K562 (cell line): ENCODE data around the gene KRT4. TPM values are rescaled to one million over a fixed set of nuclear protein-coding genes. Genes with fewer than 3 reads are reported as not detected.
A peak's percentile ranks its signal among the peaks of the same experiment; 100 is the strongest.

Experiments
- ATAC-seq: fragments of 200-7000 bp; cut with Tn5 transposase; 3 replicates; pipeline ENCODE4 v1.9.1; 2020; ENCODE audit warnings: moderate library complexity
- BruUV-seq: library from RNA; stranded (reverse); fragments of 400-500 nt; replicated peaks from 2 replicates; lab custom pipeline; 2021; lab: Mats Ljungman, UMichigan
- CTCF ChIA-PET: fragments of 300-600 bp; formaldehyde crosslinking; extraction: SDS; loops from one replicate; lab custom pipeline; 2021; ENCODE audit warnings: low intra/inter-chr PET ratio; lab: Yijun Ruan, JAX
- POLR2A ChIA-PET: fragments of 300-600, 350-650 bp; sonication (Branson Sonifier 250); formaldehyde crosslinking; extraction: SDS; loops from one replicate; lab custom pipeline; 2021; ENCODE audit warnings: antibody characterized with exemption, inconsistent platforms; lab: Yijun Ruan, JAX
- DNase-seq, 4 experiments: peaks; one replicate each; pipeline versions ENCODE4 v3.0.0 to v3.0.0-alpha.2; 2011 to 2018; ENCODE audit warnings: low spot score in 3 of 4, mixed read lengths in 3 of 4; ENCODE audit errors: extremely low read depth in 1 of 4
- FAIRE-seq: peaks from 2 replicates; lab custom pipeline; 2011; peaks lifted over from hg19 to GRCh38; lab: Jason Lieb, UNC
- H2AFZ ChIP-seq: 2 replicates; pipeline ENCODE4 v1.6.0; 2011; ENCODE audit warnings: low read depth, low read length, control low read depth, inconsistent platforms
- H3K27ac ChIP-seq: fragments of 200-600 bp; 3 replicates; pipeline ENCODE4 v1.8.0; 2011; ENCODE audit warnings: low read depth, mild to moderate bottlenecking, control low read depth, inconsistent platforms, low read length, moderate library complexity, mixed read lengths; ENCODE audit errors: extremely low read depth
- H3K27me3 ChIP-seq, 2 experiments: fragments of 300-600 bp in 1 of 2; 2 replicates in 1 of 2; 3 replicates in 1 of 2; pipeline versions ENCODE4 v1.6.0 to v1.8.0; 2011; ENCODE audit warnings: inconsistent platforms in 2 of 2, low read length in 2 of 2, mild to moderate bottlenecking in 1 of 2, mixed read lengths in 1 of 2, moderate library complexity in 1 of 2; ENCODE audit not compliant: control insufficient read depth in 2 of 2, insufficient read depth in 2 of 2
- H3K36me3 ChIP-seq: fragments of 300-600 bp; 3 replicates; pipeline ENCODE4 v1.8.0; 2011; ENCODE audit warnings: mild to moderate bottlenecking, low read length, inconsistent platforms; ENCODE audit not compliant: control insufficient read depth, insufficient read depth
- H3K4me1 ChIP-seq, 2 experiments: fragments of 200-600 bp in 1 of 2; replicated peaks in 1 of 2; 2 replicates in 1 of 2; 3 replicates in 1 of 2; pipeline versions ENCODE4 v1.5.1 to v1.8.0; 2011; ENCODE audit warnings: inconsistent platforms in 2 of 2, low read length in 2 of 2, mild to moderate bottlenecking in 1 of 2, mixed read lengths in 1 of 2, moderate library complexity in 1 of 2; ENCODE audit not compliant: control insufficient read depth in 2 of 2, insufficient read depth in 2 of 2
- H3K4me2 ChIP-seq: 2 replicates; pipeline ENCODE4 v1.6.1; 2011; ENCODE audit warnings: low read length, control low read depth, inconsistent platforms, mixed read lengths; ENCODE audit not compliant: insufficient read depth
- H3K4me3 ChIP-seq: fragments of 200-600 bp; sonication (generic), shearing (Covaris generic); 2 replicates; pipeline ENCODE4 v1.5.1; 2016; ENCODE audit warnings: control low read depth, inconsistent platforms
- H3K79me2 ChIP-seq: fragments of 200-600 bp; 3 replicates; pipeline ENCODE4 v1.8.0; 2011; ENCODE audit warnings: low read length, inconsistent platforms; ENCODE audit not compliant: control insufficient read depth, insufficient read depth
- H3K9ac ChIP-seq, 2 experiments: 2 replicates each; pipeline versions ENCODE4 v1.6.0 to v1.6.1; 2011; ENCODE audit warnings: low read depth in 2 of 2, low read length in 2 of 2, control low read depth in 1 of 2, inconsistent platforms in 1 of 2, mild to moderate bottlenecking in 1 of 2, mixed read lengths in 1 of 2; ENCODE audit not compliant: insufficient read depth in 1 of 2
- H3K9me1 ChIP-seq: one replicate; pipeline ENCODE4 v1.6.0; 2011; ENCODE audit warnings: inconsistent platforms, mild to moderate bottlenecking, low read length, moderate library complexity; ENCODE audit not compliant: control insufficient read depth, insufficient read depth
- H3K9me3 ChIP-seq: replicated peaks from 2 replicates; pipeline ENCODE4 v1.5.1; 2011; ENCODE audit warnings: low read depth, low read length, inconsistent platforms; ENCODE audit not compliant: control insufficient read depth, insufficient read depth
- H4K20me1 ChIP-seq: replicated peaks from 2 replicates; pipeline ENCODE4 v1.6.1; 2011; ENCODE audit warnings: low read length, inconsistent platforms, mixed read lengths; ENCODE audit not compliant: control insufficient read depth, insufficient read depth
- CEBPB ChIP-seq: fragments of 450-650 bp; IDR thresholded peaks from 2 replicates; pipeline ENCODE4 v1.6.1; 2016; ENCODE audit warnings: missing genetic modification characterization, missing compliant biosample characterization
- LEF1 ChIP-seq: fragments of 450-650 bp; IDR thresholded peaks from 2 replicates; pipeline ENCODE4 v1.6.1; 2016; ENCODE audit warnings: mild to moderate bottlenecking
- SMARCB1 ChIP-seq: IDR thresholded peaks from 2 replicates; pipeline ENCODE4 v1.6.1; 2011; ENCODE audit warnings: improper control_type of control experiment, low read depth; ENCODE audit not compliant: insufficient read length
- TAF15 ChIP-seq: fragments of 200-400 bp; formaldehyde crosslinking; IDR thresholded peaks from 2 replicates; pipeline ENCODE4 v1.6.1; 2017; ENCODE audit warnings: mild to moderate bottlenecking, low read depth, low read length, moderate library complexity
- WGBS: fragments of 100-300 bp; shearing (Covaris generic); methylation state at CpG from one replicate; pipeline ENCODE4 v1.1.6; 2016; ENCODE audit warnings: low coverage, mixed read lengths; ENCODE audit not compliant: insufficient coverage; ENCODE audit errors: missing lambda C conversion rate; 5-methylcytosine and 5-hydroxymethylcytosine counted together
- in situ Hi-C: fragments of 300-500 bp; cut with MboI; formaldehyde crosslinking; loops from 4 replicates; pipeline ENCODE4 v1.15.0; 2018; ENCODE audit warnings: inconsistent platforms, mixed read lengths
- intact Hi-C: fragments of 100-400 bp; cut with micrococcal nuclease; formaldehyde crosslinking; loops from 2 replicates; pipeline ENCODE4 v1.14.2; 2022
- polyA plus RNA-seq, 8 experiments: library from polyadenylated mRNA; depleted of rRNA in 4 of 8; stranded (reverse) in 5 of 8; unstranded in 3 of 8; fragments of >200 nt; fragmentation: Nextera tagmentation in 2 of 8; fragmentation: Illumina TruSeq in 1 of 8; extraction: Ambion mirVana in 2 of 8; extraction: Trizol in 1 of 8; gene quantifications; 2 replicates each; pipeline versions ENCODE4 v1.2.1 to v1.2.3, GENCODE V29; 2011 to 2014; ENCODE audit warnings: inconsistent platforms in 1 of 8, missing spikeins in 1 of 8
- total RNA-seq, 7 experiments: library from RNA; depleted of rRNA in 6 of 7; stranded (reverse); fragments of >200 nt in 6 of 7; fragmentation: Illumina TruSeq in 2 of 7; extraction: Trizol in 2 of 7; gene quantifications; 2 replicates each; pipeline versions ENCODE4 v1.2.1 to v1.2.3, GENCODE V29; 2011 to 2021; ENCODE audit warnings: low replicate concordance in 1 of 7
- TF ChIP-seq, protein P1 (sequence below): sonication (generic); formaldehyde crosslinking; IDR thresholded peaks from 2 replicates; pipeline ENCODE4 v1.8.0; 2022; ENCODE audit warnings: mild to moderate bottlenecking, low read depth, missing genetic modification reagents
- TF ChIP-seq, protein P2 (sequence below), 2 experiments: fragments of 450-650 bp in 1 of 2; sonication (generic) in 1 of 2; formaldehyde crosslinking in 1 of 2; IDR thresholded peaks in 1 of 2; conservative IDR thresholded peaks in 1 of 2; 2 replicates each; pipeline versions ENCODE4 v1.6.1 to v1.8.1; 2016 to 2023; ENCODE audit warnings: mild to moderate bottlenecking in 2 of 2, moderate library complexity in 2 of 2, inconsistent platforms in 1 of 2, missing genetic modification reagents in 1 of 2
- TF ChIP-seq, protein P3 (sequence below): fragments of 450-650 bp; IDR thresholded peaks from 2 replicates; pipeline ENCODE4 v1.7.0; 2016; ENCODE audit warnings: borderline replicate concordance

Gene KRT4
- total and polyA plus RNA-seq, 9 of the 15 experiments (the other 6 are each of a cell fraction or from before 2014, with no cell fraction given): not detected

DNA sequence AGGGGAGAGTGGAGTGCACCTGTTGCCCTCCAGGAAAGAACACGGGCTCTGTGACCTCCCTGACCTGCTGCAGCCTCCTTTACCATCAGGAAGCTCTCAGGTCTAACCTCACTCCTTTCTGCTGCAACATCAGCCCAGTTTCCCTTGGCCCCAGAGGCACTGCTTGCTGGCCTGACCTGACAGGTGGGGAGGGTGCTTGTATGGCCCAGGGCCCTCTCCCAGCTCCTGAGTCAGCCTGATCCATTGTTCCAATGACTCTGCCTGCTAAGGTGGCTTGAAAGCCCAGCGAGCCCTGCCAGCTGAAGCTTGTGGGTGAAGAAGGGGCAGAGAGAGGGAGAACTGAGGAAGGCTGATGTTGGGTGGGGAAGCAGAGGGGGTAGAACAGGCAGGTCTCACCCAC is 48.1 kb upstream of the KRT4 start (continued):
- TF ChIP-seq, protein P1, sequence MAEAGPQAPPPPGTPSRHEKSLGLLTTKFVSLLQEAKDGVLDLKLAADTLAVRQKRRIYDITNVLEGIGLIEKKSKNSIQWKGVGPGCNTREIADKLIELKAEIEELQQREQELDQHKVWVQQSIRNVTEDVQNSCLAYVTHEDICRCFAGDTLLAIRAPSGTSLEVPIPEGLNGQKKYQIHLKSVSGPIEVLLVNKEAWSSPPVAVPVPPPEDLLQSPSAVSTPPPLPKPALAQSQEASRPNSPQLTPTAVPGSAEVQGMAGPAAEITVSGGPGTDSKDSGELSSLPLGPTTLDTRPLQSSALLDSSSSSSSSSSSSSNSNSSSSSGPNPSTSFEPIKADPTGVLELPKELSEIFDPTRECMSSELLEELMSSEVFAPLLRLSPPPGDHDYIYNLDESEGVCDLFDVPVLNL: no peak
- TF ChIP-seq SMARCB1 (no peak), LEF1 (no peak)
- TF ChIP-seq, protein P2, sequence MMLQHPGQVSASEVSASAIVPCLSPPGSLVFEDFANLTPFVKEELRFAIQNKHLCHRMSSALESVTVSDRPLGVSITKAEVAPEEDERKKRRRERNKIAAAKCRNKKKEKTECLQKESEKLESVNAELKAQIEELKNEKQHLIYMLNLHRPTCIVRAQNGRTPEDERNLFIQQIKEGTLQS (IDR thresholded peaks at IDR 0.05): no peak
- TF ChIP-seq, protein P2 (CRISPR knock-in tag; conservative IDR thresholded peaks at IDR 0.05): no peak

DNA sequence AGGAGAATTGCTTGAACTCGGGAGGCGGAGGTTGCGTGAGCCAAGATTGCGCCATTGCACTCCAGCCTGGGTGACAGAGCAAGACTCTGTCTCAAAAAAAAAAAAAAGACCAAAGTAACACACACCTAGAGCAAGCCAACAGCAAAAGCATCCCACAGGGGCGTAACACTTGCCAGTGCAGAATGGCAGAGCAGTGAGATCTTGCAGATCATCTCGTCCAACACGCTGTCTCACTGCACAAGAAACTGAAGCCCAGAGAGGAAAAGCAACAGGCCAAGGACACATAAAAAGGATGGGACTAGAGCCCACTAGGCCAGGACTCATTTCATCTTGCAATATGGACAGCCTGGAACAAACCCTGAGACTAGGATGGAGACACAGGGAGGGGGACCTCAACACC is 47.6 kb upstream of the KRT4 start:
- Histone ChIP-seq H3K27me3 (peaks cover 2 to 28% of the 10 kb centered on the region in 2 experiments; a peak in 3 of 5 replicates), H3K4me1 (no peaks in the 10 kb centered on the region; a peak in 1 of 5 replicates), H3K36me3 (no peaks in the 10 kb centered on the region), H3K4me2 (no peak overlapping the region), H3K9ac (no peak overlapping the region)
- intact Hi-C loops: no loop called here
- POLR2A ChIA-PET: interaction anchor here (0.6 kb wide), 1 partner anchor 790 kb away, joined by 3 read pairs; no protein-coding TSS in a partner anchor
- TF ChIP-seq, protein P3, sequence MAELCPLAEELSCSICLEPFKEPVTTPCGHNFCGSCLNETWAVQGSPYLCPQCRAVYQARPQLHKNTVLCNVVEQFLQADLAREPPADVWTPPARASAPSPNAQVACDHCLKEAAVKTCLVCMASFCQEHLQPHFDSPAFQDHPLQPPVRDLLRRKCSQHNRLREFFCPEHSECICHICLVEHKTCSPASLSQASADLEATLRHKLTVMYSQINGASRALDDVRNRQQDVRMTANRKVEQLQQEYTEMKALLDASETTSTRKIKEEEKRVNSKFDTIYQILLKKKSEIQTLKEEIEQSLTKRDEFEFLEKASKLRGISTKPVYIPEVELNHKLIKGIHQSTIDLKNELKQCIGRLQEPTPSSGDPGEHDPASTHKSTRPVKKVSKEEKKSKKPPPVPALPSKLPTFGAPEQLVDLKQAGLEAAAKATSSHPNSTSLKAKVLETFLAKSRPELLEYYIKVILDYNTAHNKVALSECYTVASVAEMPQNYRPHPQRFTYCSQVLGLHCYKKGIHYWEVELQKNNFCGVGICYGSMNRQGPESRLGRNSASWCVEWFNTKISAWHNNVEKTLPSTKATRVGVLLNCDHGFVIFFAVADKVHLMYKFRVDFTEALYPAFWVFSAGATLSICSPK: no peak
- TF ChIP-seq TAF15: no peak
- peak; percentile 39; the same call in 1 of the 2 replicates for TF ChIP-seq CEBPB (tag)
- TF ChIP-seq, all 486 proteins: peak for 1
- FAIRE-seq (no peak), ATAC-seq (no peak), DNase-seq (no peak)
- H3K79me2 ChIP-seq: no peaks in the 10 kb centered on the region
- H2AFZ ChIP-seq: no peak overlapping the region
- CTCF ChIA-PET: no interaction called here
- no TSS peak for BruUV-seq
- H3K27ac ChIP-seq: no peak overlapping the region
- WGBS: 3% methylated on average over 6 of the region's 7 CpGs
- no peaks in the 10 kb centered on the region for H3K9me3 ChIP-seq
- in situ Hi-C loops: no loop called here
- H4K20me1 ChIP-seq: peaks cover 2% of the 10 kb centered on the region; the same call in 1 of the 2 replicates
- no peaks in the 10 kb centered on the region for H3K9me1 ChIP-seq
- no peak overlapping the region for H3K4me3 ChIP-seq
